Measurements from ENCODE around the gene FAM107A.

The FAM107A gene

GRCh38 chr3:58591517-58592510 is 14.6 kb upstream of the FAM107A start:
- DNase-seq = no peak

GRCh38 chr3:58588030-58588614 is 10.9 kb upstream of the FAM107A start:
- DNase-seq = no peak

GRCh38 chr3:58586776-58587192 is 9.6 kb upstream of the FAM107A start:
- peak in 1 of 2 experiments; percentile 46 for DNase-seq

- DNase-seq = peak in 1 of 2 experiments; percentile 13
Observed at GRCh38 chr3:58585994-58586393, 8.8 kb upstream of the FAM107A start.

DNA sequence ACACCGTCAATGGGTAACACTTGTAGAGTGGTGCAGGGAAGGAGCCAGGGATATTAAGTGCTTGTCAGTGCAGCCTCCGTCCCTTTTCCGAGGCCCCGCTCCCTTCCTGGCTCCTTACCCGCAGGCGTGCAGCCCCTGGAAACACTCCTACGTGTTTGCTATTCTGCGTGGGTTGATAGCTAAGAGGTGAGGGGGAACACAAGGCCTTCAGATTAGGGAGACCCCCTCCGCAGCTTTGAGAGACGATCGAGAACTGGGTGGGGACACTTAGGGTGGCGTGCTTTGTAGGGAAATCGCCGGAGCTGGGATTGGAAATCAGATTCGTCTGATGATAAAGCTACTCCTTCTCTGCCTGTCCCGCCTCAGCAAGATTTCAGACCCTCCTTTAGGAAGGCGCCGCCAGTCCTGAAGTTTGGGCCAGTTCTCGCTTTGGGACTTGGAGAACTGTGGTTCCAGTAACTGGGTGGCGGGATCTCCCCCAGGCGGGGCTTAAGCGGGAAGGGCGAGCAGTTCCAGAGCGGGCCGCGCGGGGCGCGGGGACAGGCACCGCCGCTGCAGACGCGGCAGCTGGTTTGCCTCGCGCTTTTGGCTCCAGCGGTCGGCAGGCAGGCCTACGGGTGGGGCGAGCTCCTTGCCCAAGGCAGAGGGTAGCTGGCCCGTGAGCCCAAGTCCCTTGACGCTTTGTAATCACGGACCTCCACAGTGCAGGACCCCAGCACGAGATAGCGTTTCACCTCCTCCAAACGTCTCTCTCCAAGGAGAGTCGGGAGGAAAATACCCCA is 8.0 kb upstream of the FAM107A start:
- DNase-seq = peak; percentile 35 to 78

DNA sequence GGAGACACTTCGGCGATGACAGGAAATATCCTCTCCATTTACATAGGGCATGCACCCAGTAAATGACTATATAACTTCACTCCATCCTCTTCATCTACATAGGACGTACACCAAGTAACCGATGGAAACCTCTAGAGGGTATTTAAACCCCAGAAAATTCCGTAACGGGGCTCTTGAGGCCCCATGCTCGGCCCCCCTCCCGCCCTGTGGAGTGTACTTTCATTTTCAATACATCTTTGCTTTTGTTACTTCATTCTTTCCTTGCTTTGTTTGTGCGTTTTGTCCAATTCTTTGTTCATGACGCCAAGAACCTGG is 7.5 kb upstream of the FAM107A start:
- DNase-seq = no peak

DNA sequence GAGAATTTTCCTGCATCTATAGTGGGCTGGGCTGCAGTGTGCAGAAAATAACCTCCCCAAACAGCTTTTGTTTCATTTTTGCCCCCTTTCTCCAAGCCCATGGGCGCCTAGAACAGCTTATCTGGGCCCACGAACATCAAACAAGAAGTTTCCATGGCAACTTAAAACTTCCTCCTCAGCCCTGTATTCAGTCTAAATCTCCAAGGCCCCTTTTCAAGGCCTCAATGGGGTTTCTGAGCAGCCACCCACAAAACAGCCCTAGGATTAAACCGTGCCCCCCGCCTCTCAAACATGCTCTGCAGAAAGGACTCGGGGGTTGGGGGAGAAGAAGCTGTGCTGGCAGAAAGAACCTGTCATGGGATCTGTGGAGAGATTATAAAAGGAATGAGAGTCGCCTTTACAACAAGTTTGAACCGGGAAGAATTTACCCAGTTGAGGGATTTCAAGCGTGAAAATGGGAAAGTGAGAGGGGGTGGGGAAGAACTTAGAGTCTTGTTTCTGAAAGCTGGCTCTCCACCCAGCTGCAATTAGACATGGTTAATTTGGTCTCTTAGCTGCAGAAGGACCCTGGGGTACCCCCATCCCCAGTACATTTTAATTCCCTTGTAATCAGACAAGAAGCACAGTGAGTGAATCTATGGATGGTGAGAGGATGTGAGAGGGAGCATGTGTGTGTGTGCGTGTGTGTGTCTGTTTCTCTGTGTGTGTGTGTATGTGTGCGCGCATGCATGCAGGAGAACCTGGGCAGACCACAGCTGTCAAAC is 4.3 kb upstream of the FAM107A start:
- DNase-seq = peak in 1 of 2 experiments; percentile 23

GRCh38 chr3:58580826-58581327 is 3.7 kb upstream of the FAM107A start:
- no peak for DNase-seq

DNA sequence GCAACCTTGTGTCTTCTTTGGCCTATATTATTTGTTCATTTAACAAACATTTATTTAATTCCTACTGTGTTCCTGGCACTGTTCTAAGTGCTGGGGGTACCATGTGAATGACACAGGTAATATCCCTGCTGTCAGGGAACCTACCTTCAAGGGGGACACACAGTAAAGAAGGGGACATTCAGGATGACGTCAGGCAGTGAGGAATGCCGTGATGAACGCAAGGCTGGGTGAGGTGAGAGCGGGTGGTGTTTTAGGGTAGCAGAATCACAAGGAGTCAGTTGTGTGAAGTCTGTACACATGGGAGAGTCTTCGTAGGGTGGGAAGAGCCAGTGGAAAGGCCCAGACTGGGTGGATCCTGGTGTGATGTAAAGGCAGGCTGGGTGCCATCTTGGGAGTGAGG is 1.7 kb upstream of the FAM107A start:
- no peak for DNase-seq

GRCh38 chr3:58576716-58577115 is 475 bp downstream of the FAM107A start:
- no peak for DNase-seq

GRCh38 chr3:58575971-58576652 is 1.1 kb downstream of the FAM107A start:
- DNase-seq = no peak

- no peak for DNase-seq
Observed at GRCh38 chr3:58574682-58575081, 2.5 kb downstream of the FAM107A start.

- DNase-seq = no peak
Observed at GRCh38 chr3:58574106-58574505, 3.1 kb downstream of the FAM107A start.

GRCh38 chr3:58573640-58574039 is 3.6 kb downstream of the FAM107A start:
- DNase-seq = no peak

GRCh38 chr3:58572634-58573230 is 4.5 kb downstream of the FAM107A start:
- no peak for DNase-seq

- no peak for DNase-seq
Observed at GRCh38 chr3:58572013-58572633, 5.1 kb downstream of the FAM107A start.

GRCh38 chr3:58570851-58571250 is 6.3 kb downstream of the FAM107A start:
- no peak for DNase-seq

DNA sequence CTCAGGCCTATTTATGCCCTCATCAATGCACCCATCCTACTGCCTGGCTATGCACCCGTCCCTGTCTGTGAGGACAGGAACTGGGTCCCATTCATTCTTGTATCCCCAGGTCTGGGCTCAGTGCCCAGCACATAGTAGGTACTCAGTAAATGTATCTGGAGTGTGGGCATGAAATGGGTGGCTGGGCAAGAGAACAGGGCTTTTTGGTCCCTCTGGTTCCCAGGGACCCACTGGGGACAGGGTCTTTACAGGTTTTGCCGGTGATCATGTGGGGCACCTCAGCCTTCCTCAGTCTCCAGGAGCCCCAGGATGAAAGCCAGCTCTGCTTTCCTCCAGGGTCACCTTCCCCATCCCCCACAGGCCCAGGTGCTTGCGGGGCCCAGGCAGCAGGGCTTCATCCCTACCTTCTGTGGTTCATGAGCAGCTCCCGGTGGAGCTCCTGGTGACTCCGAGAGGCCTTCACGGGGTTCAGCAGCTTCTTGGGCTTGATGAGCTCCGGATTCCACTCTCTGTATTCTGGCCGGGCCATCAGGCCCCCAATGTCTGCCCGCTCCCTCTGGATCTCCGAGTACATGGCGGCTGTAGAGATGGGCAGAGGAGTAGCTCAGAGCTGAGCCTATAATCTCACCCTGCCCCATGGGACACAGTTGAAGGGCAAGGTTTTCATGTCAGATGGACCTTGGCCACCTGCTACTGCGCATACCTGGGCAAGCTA is 7.7 kb downstream of the FAM107A start:
- DNase-seq = no peak

- peak in 1 of 2 experiments; percentile 59 for DNase-seq
Observed at GRCh38 chr3:58568572-58569286, 8.5 kb downstream of the FAM107A start.

DNA sequence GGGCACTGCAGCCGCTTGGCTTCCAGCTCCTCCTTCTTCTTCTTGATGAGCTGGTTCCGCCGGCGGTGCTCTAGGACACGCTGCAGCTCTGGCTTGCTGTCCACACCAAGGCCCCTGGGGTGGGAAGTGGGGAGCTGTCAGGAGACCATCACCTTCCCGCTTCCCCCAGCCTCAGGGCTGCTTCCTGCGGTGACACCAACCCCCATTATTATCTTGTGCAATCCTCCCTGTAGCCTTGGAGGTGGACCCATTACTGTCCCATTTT is 10.0 kb downstream of the FAM107A start:
- no peak for DNase-seq
